Measurements from ENCODE around the gene DUSP2. TPM values are rescaled to one million over a fixed set of nuclear protein-coding genes. Genes with fewer than 3 reads are reported as not detected.

DUSP2 gene
- polyA plus RNA-seq, 4 donors: 0.45 to 5.1 (median 2.4) TPM

DNA sequence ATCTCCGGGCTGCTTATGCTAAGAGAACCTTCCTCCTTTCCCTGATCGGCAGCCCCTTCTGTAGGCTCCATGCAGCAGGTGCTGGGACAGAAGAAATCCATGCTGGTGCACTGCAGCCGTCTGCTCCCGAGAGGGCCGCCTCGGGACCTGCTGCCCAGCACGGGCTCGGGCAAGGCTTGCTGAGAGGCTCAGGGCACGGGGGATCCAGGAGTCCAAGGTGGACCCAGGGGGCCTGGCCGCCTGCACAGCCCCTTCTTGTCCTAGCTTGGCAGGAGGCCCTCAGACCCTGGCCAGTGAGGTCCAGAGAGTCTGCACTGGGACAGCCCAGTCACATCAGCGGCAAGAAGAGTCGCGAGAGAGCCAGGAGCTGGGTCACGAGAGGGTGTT is 13.3 kb upstream of the DUSP2 start:
- H3K27ac ChIP-seq (ENCODE audit: low read depth in 1 of 3, low read length in 2 of 3): no peak overlapping the region
- FAIRE-seq (no peak), DNase-seq (no peak)
- WGBS, 3 donors: 87 to 93% (median 89%) methylated on average over 14 of the region's 14 CpGs
- H3K9me3 ChIP-seq (ENCODE audit: control insufficient read depth in 2 of 2, insufficient read depth in 1 of 2, low read depth in 1 of 2, low read length in 1 of 2): no peaks in the 10 kb centered on the region
- no peaks in the 10 kb centered on the region for H3K36me3 ChIP-seq (ENCODE audit: control insufficient read depth in 3 of 3, insufficient read depth in 2 of 3, low read depth in 1 of 3, low read length in 3 of 3)
- no peaks in the 10 kb centered on the region for H3K27me3 ChIP-seq (ENCODE audit: control insufficient read depth in 3 of 3, insufficient read depth in 3 of 3, low read length in 3 of 3)
- peaks cover 0 to 7% (median 3%) of the 10 kb centered on the region in 3 donors for H3K4me1 ChIP-seq (ENCODE audit: control insufficient read depth in 3 of 3, insufficient read depth in 2 of 3, low read depth in 1 of 3, low read length in 2 of 3)
- no peak overlapping the region for H3K4me3 ChIP-seq (ENCODE audit: low read depth in 1 of 3, low read length in 3 of 3)

DNA sequence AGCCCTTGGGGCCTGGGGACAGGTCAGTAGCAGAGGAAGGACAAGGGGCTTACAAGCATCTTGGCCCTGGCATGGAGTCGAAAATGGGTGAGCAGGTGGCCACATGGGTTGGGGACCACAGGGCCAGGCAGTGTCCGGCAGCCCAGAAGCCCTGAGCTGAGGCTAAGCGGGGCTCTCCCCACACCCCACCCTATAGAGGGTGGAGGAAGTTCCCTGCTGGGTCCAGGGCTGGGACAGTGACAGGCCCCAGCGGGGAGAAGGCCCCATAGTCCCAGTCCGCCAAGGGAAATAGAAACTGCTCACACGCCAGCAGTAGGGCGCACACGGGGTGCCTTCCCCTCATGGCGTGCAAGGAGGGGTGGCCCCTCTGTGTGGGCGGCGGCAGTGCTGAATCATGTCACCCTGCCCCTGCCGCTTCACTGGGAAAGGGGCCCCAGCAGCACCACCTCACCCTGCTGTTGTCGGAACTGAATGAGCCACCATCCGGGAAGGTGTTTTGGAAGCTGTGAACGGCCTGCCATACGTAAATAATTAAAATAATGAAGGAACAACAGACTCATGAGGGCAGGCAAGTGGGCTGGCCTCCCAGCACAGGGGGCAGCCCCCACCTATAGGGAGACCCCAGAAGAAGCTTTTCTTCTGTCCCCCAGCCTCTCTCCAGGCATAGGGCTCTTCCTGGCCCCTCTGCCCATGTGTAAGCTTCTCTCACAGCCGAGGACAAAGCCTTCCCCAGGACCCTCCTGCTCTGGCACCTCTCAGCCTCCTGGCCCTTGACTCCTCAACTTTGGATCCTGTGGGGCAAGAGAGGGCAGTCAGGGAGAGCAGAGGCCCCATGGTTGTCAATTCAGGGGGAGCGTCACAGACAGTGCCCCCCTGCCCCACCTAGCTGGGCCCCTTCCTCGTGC is 12.7 kb upstream of the DUSP2 start:
- Histone ChIP-seq H3K4me1 (ENCODE audit: control insufficient read depth in 3 of 3, insufficient read depth in 2 of 3, low read depth in 1 of 3, low read length in 2 of 3) (peaks cover 0 to 7% (median 3%) of the 10 kb centered on the region in 3 donors), H3K36me3 (ENCODE audit: control insufficient read depth in 3 of 3, insufficient read depth in 2 of 3, low read depth in 1 of 3, low read length in 3 of 3) (no peaks in the 10 kb centered on the region), H3K9me3 (ENCODE audit: control insufficient read depth in 2 of 2, insufficient read depth in 1 of 2, low read depth in 1 of 2, low read length in 1 of 2) (no peaks in the 10 kb centered on the region), H3K4me3 (ENCODE audit: low read depth in 1 of 3, low read length in 3 of 3) (no peak overlapping the region), H3K27me3 (ENCODE audit: control insufficient read depth in 3 of 3, insufficient read depth in 3 of 3, low read length in 3 of 3) (no peaks in the 10 kb centered on the region), H3K27ac (ENCODE audit: low read depth in 1 of 3, low read length in 2 of 3) (no peak overlapping the region)
- 62 to 75% (median 64%) methylated on average over 19 of the region's 19 CpGs for whole genome bisulfite sequencing, 3 donors
- no peak for FAIRE-seq
- peak in 1 of 2 donors; percentile 62 for DNase-seq

DNA sequence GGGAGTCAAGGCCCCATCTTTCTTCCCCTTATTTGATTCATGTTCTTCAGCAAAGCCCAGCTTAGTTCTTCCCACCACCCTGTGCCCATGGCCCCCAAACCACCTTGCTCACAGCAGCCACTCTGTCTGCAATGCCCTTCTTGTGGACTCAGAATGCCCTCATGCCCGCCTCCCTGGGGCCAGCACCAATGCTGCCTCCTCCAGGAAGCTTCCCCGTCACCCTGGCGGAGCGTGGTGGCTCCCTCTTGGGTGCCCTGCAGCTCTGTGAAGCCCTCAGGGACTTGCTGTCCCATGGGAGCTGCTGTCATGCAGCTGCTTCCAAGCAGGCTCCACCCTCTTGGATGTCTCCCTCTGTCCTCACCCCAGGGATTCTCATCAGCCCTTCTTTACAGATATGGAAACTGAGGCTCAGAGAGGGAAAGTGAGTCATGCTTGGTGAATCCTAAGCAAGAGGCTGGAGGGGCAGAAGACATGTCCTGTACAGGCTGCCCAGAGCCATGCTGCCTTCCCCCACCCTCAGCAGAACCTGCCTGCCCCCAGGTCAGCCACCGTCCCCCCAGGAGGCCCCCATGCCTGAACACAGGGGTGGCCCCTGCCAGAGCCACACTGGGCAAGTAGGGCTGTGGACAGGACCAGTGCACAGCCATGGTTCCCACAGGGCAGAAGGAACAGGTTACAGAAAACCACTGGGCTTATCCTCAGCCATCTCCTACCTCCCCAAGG is 11.8 kb upstream of the DUSP2 start:
- no peaks in the 10 kb centered on the region for H3K9me3 ChIP-seq (ENCODE audit: control insufficient read depth in 2 of 2, insufficient read depth in 1 of 2, low read depth in 1 of 2, low read length in 1 of 2)
- peaks cover 0 to 7% (median 2%) of the 10 kb centered on the region in 3 donors for H3K4me1 ChIP-seq (ENCODE audit: control insufficient read depth in 3 of 3, insufficient read depth in 2 of 3, low read depth in 1 of 3, low read length in 2 of 3)
- H3K36me3 ChIP-seq (ENCODE audit: control insufficient read depth in 3 of 3, insufficient read depth in 2 of 3, low read depth in 1 of 3, low read length in 3 of 3): no peaks in the 10 kb centered on the region
- H3K4me3 ChIP-seq (ENCODE audit: low read depth in 1 of 3, low read length in 3 of 3): no peak overlapping the region
- H3K27me3 ChIP-seq (ENCODE audit: control insufficient read depth in 3 of 3, insufficient read depth in 3 of 3, low read length in 3 of 3): no peaks in the 10 kb centered on the region
- H3K27ac ChIP-seq (ENCODE audit: low read depth in 1 of 3, low read length in 2 of 3): no peak overlapping the region
- DNase-seq (no peak), FAIRE-seq (no peak)
- 84 to 94% (median 88%) methylated on average over 5 of the region's 5 CpGs for WGBS, 3 donors

DNA sequence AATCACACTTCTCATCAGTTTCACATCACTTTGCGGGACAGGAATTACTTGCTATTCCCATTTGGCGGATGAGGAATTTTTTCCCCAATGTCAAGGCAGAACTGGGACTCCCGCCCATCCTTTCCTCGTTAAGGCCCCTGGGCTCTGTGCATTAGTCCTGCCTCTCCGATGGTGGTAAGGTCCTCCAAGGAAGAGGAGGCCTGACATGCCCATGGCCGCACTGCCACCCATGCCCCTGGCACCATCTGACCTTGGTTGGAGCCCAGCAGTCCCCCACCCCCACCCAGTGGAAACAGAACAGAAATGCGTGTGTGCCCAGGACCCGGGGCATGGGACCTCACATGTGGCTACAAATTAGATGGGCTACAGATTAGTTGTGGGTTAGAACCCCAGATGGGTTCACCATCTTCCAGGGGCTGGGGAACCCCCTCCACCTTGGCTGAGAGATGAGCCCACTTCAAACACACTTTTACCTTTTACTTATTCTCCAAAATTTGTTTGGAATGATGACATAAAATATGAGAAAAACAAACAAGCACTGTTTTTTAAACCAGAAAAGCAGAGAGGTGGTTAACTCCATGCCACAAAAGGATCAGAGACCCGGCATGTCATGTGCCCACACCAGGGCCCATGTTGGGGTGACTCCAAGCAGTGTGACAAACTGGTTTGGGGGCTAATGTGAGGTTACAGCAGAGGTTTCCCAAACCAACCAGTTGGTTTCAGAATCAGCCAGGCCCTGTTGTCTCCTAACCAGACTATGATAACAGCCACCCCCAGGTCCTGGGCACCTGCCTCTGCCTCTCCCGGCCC is 11.0 kb upstream of the DUSP2 start:
- H3K4me1 ChIP-seq (ENCODE audit: control insufficient read depth in 3 of 3, insufficient read depth in 2 of 3, low read depth in 1 of 3, low read length in 2 of 3): peaks cover 0 to 7% (median 0%) of the 10 kb centered on the region in 3 donors
- DNase-seq: no peak
- no peaks in the 10 kb centered on the region for H3K27me3 ChIP-seq (ENCODE audit: control insufficient read depth in 3 of 3, insufficient read depth in 3 of 3, low read length in 3 of 3)
- H3K27ac ChIP-seq (ENCODE audit: low read depth in 1 of 3, low read length in 2 of 3): no peak overlapping the region
- 81 to 84% (median 83%) methylated on average over 10 of the region's 10 CpGs for WGBS, 3 donors
- no peaks in the 10 kb centered on the region for H3K9me3 ChIP-seq (ENCODE audit: control insufficient read depth in 2 of 2, insufficient read depth in 1 of 2, low read depth in 1 of 2, low read length in 1 of 2)
- no peak overlapping the region for H3K4me3 ChIP-seq (ENCODE audit: low read depth in 1 of 3, low read length in 3 of 3)
- H3K36me3 ChIP-seq (ENCODE audit: control insufficient read depth in 3 of 3, insufficient read depth in 2 of 3, low read depth in 1 of 3, low read length in 3 of 3): no peaks in the 10 kb centered on the region
- FAIRE-seq: no peak

GRCh38 chr2:96154506-96155380 is 9.5 kb upstream of the DUSP2 start:
- no peak for DNase-seq
- H3K27ac ChIP-seq (ENCODE audit: low read depth in 1 of 3, low read length in 2 of 3): no peak overlapping the region
- no peaks in the 10 kb centered on the region for H3K36me3 ChIP-seq (ENCODE audit: control insufficient read depth in 3 of 3, insufficient read depth in 2 of 3, low read depth in 1 of 3, low read length in 3 of 3)
- H3K9me3 ChIP-seq (ENCODE audit: control insufficient read depth in 2 of 2, insufficient read depth in 1 of 2, low read depth in 1 of 2, low read length in 1 of 2): no peaks in the 10 kb centered on the region
- no peak for FAIRE-seq
- H3K4me1 ChIP-seq (ENCODE audit: control insufficient read depth in 3 of 3, insufficient read depth in 2 of 3, low read depth in 1 of 3, low read length in 2 of 3): peaks cover 0 to 7% (median 0%) of the 10 kb centered on the region in 3 donors
- no peaks in the 10 kb centered on the region for H3K27me3 ChIP-seq (ENCODE audit: control insufficient read depth in 3 of 3, insufficient read depth in 3 of 3, low read length in 3 of 3)
- H3K4me3 ChIP-seq (ENCODE audit: low read depth in 1 of 3, low read length in 3 of 3): no peak overlapping the region
- WGBS, 3 donors: 87 to 91% (median 89%) methylated on average over 13 to 16 of the region's 16 CpGs

GRCh38 chr2:96153991-96154431 is 8.8 kb upstream of the DUSP2 start:
- no peaks in the 10 kb centered on the region for H3K27me3 ChIP-seq (ENCODE audit: control insufficient read depth in 3 of 3, insufficient read depth in 3 of 3, low read length in 3 of 3)
- DNase-seq (no peak), FAIRE-seq (no peak)
- no peaks in the 10 kb centered on the region for H3K36me3 ChIP-seq (ENCODE audit: control insufficient read depth in 3 of 3, insufficient read depth in 2 of 3, low read depth in 1 of 3, low read length in 3 of 3)
- H3K4me3 ChIP-seq (ENCODE audit: low read depth in 1 of 3, low read length in 3 of 3): no peak overlapping the region
- no peak overlapping the region for H3K27ac ChIP-seq (ENCODE audit: low read depth in 1 of 3, low read length in 2 of 3)
- no peaks in the 10 kb centered on the region for H3K9me3 ChIP-seq (ENCODE audit: control insufficient read depth in 2 of 2, insufficient read depth in 1 of 2, low read depth in 1 of 2, low read length in 1 of 2)
- WGBS, 3 donors: 62 to 79% (median 69%) methylated on average over 6 to 7 of the region's 7 CpGs
- H3K4me1 ChIP-seq (ENCODE audit: control insufficient read depth in 3 of 3, insufficient read depth in 2 of 3, low read depth in 1 of 3, low read length in 2 of 3): peaks cover 0 to 8% (median 0%) of the 10 kb centered on the region in 3 donors

DNA sequence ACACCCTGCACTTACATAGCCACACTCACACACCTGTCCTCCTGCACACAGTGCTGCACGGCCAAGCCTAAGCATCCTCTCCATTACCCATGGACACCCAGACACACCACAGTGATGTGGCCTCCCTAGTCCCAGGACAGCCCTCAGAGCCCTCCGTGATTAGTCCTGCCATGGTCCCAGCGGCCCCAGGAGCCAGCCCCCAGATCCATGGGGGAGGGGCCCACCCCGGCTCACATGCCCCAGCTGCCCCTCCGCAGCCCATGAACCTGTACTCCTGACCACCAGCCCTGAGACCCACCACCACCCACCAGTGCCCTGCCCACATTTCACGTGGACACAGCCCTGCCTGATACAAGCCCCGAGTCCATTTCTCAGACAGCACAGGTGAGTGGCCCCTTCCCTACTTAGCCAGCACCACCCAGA is 8.1 kb upstream of the DUSP2 start:
- Histone ChIP-seq H3K4me1 (ENCODE audit: control insufficient read depth in 3 of 3, insufficient read depth in 2 of 3, low read depth in 1 of 3, low read length in 2 of 3) (peaks cover 0 to 10% (median 0%) of the 10 kb centered on the region in 3 donors), H3K27me3 (ENCODE audit: control insufficient read depth in 3 of 3, insufficient read depth in 3 of 3, low read length in 3 of 3) (no peaks in the 10 kb centered on the region), H3K36me3 (ENCODE audit: control insufficient read depth in 3 of 3, insufficient read depth in 2 of 3, low read depth in 1 of 3, low read length in 3 of 3) (no peaks in the 10 kb centered on the region), H3K27ac (ENCODE audit: low read depth in 1 of 3, low read length in 2 of 3) (no peak overlapping the region), H3K4me3 (ENCODE audit: low read depth in 1 of 3, low read length in 3 of 3) (no peak overlapping the region), H3K9me3 (ENCODE audit: control insufficient read depth in 2 of 2, insufficient read depth in 1 of 2, low read depth in 1 of 2, low read length in 1 of 2) (no peaks in the 10 kb centered on the region)
- FAIRE-seq: no peak
- 85 to 93% (median 90%) methylated on average over 7 of the region's 7 CpGs for WGBS, 3 donors
- DNase-seq: no peak
